ENCODE measurements around the gene TMEM40. TPM values are rescaled to one million over a fixed set of nuclear protein-coding genes. Genes with fewer than 3 reads are reported as not detected.

The TMEM40 gene
- total RNA-seq, 2 donors from 2014 or later = not detected

GRCh38 chr3:12750658-12751071 lies 8.4 kb downstream of the TMEM40 start:
- Histone ChIP-seq H3K4me1 (ENCODE audit: control insufficient read depth in 1 of 2, low read depth in 2 of 2) (peaks cover 4 to 13% of the 10 kb centered on the region in 2 donors), H3K36me3 (no peaks in the 10 kb centered on the region), H3K27ac (peak overlapping the region in 1 of 2 donors; percentile 9), H3K27me3 (replicated peaks; ENCODE audit: insufficient read depth) (no peaks in the 10 kb centered on the region), H3K4me3 (no peak overlapping the region), H3K9me3 (no peaks in the 10 kb centered on the region)
- TF ChIP-seq CTCF (IDR thresholded peaks at IDR 0.05) = no peak
- ATAC-seq (ENCODE audit: insufficient number of reproducible peaks, low FRiP score, low read depth) (peak; percentile 53), DNase-seq (ENCODE audit: low spot score) (no peak)

- Histone ChIP-seq H3K4me3 (no peak overlapping the region), H3K9me3 (no peaks in the 10 kb centered on the region), H3K4me1 (ENCODE audit: control insufficient read depth in 1 of 2, low read depth in 2 of 2) (peaks cover 4 to 13% of the 10 kb centered on the region in 2 donors), H3K27me3 (replicated peaks; ENCODE audit: insufficient read depth) (no peaks in the 10 kb centered on the region), H3K36me3 (no peaks in the 10 kb centered on the region), H3K27ac (peak overlapping the region in 1 of 2 donors; percentile 9)
- DNase-seq (ENCODE audit: low spot score) = no peak
- no peak for TF ChIP-seq CTCF (IDR thresholded peaks at IDR 0.05)
- no peak for ATAC-seq (ENCODE audit: insufficient number of reproducible peaks, low FRiP score, low read depth)
Measured at GRCh38 chr3:12750223-12750622, 8.8 kb downstream of the TMEM40 start.

GRCh38 chr3:12748477-12748876 lies 10.6 kb downstream of the TMEM40 start:
- no peak for TF ChIP-seq CTCF (IDR thresholded peaks at IDR 0.05)
- no peak for ATAC-seq (ENCODE audit: insufficient number of reproducible peaks, low FRiP score, low read depth)

GRCh38 chr3:12746419-12746818 lies 12.6 kb downstream of the TMEM40 start:
- no peaks in the 10 kb centered on the region for H3K9me3 ChIP-seq
- H3K27me3 ChIP-seq (replicated peaks; ENCODE audit: insufficient read depth) = no peaks in the 10 kb centered on the region
- H3K4me3 ChIP-seq = no peak overlapping the region
- H3K36me3 ChIP-seq = no peaks in the 10 kb centered on the region
- DNase-seq (ENCODE audit: low spot score) (no peak), ATAC-seq (ENCODE audit: insufficient number of reproducible peaks, low FRiP score, low read depth) (no peak)
- TF ChIP-seq CTCF (IDR thresholded peaks at IDR 0.05) = no peak
- no peak overlapping the region for H3K27ac ChIP-seq
- H3K4me1 ChIP-seq (ENCODE audit: control insufficient read depth in 1 of 2, low read depth in 2 of 2) = peaks cover 4 to 13% of the 10 kb centered on the region in 2 donors

More at GRCh38 chr3:12748477-12748876, 10.6 kb downstream of the TMEM40 start:
- no peak for DNase-seq (ENCODE audit: low spot score)
- Histone ChIP-seq H3K4me3 (no peak overlapping the region), H3K4me1 (ENCODE audit: control insufficient read depth in 1 of 2, low read depth in 2 of 2) (peaks cover 4 to 13% of the 10 kb centered on the region in 2 donors), H3K9me3 (no peaks in the 10 kb centered on the region), H3K27ac (no peak overlapping the region), H3K36me3 (no peaks in the 10 kb centered on the region), H3K27me3 (replicated peaks; ENCODE audit: insufficient read depth) (no peaks in the 10 kb centered on the region)

GRCh38 chr3:12744326-12744725 lies 14.7 kb downstream of the TMEM40 start:
- Histone ChIP-seq H3K4me1 (ENCODE audit: control insufficient read depth in 1 of 2, low read depth in 2 of 2) (no peaks in the 10 kb centered on the region), H3K27me3 (replicated peaks; ENCODE audit: insufficient read depth) (no peaks in the 10 kb centered on the region), H3K4me3 (no peak overlapping the region), H3K9me3 (no peaks in the 10 kb centered on the region), H3K27ac (no peak overlapping the region), H3K36me3 (no peaks in the 10 kb centered on the region)
- no peak for TF ChIP-seq CTCF (IDR thresholded peaks at IDR 0.05)
- no peak for ATAC-seq (ENCODE audit: insufficient number of reproducible peaks, low FRiP score, low read depth)
- no peak for DNase-seq (ENCODE audit: low spot score)
